ENCODE results near the gene SEMA3E. TPM values are rescaled to one million over a fixed set of nuclear protein-coding genes. Genes with fewer than 3 reads are reported as not detected.
A peak's percentile ranks its signal among the peaks of the same experiment; 100 is the strongest.

The SEMA3E gene
- total and polyA plus RNA-seq, 4 donors, result 1.0 to 23.5 (median 3.1) TPM

GRCh38 chr7:83520726-83521125, 128.2 kb downstream of the SEMA3E start:
- TF ChIP-seq, protein P1, sequence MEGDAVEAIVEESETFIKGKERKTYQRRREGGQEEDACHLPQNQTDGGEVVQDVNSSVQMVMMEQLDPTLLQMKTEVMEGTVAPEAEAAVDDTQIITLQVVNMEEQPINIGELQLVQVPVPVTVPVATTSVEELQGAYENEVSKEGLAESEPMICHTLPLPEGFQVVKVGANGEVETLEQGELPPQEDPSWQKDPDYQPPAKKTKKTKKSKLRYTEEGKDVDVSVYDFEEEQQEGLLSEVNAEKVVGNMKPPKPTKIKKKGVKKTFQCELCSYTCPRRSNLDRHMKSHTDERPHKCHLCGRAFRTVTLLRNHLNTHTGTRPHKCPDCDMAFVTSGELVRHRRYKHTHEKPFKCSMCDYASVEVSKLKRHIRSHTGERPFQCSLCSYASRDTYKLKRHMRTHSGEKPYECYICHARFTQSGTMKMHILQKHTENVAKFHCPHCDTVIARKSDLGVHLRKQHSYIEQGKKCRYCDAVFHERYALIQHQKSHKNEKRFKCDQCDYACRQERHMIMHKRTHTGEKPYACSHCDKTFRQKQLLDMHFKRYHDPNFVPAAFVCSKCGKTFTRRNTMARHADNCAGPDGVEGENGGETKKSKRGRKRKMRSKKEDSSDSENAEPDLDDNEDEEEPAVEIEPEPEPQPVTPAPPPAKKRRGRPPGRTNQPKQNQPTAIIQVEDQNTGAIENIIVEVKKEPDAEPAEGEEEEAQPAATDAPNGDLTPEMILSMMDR (IDR thresholded peaks at IDR 0.05; ENCODE audit: control extremely low read depth, extremely low read depth), result no peak
- Histone ChIP-seq H3K4me3 (no peak overlapping the region), H3K4me1 (ENCODE audit: control insufficient read depth in 5 of 5, insufficient read depth in 5 of 5, low read length in 5 of 5) (peaks cover 0 to 4% (median 0%) of the 10 kb centered on the region in 5 donors), H3K27me3 (ENCODE audit: control insufficient read depth in 3 of 3, insufficient read depth in 3 of 3, low read length in 2 of 3) (no peaks in the 10 kb centered on the region), H3K9ac (ENCODE audit: insufficient read depth in 1 of 2, low read length in 2 of 2) (no peak overlapping the region), H3K27ac (ENCODE audit: low read depth in 1 of 2, low read length in 1 of 2) (no peak overlapping the region), H3K36me3 (ENCODE audit: control insufficient read depth in 4 of 4, insufficient read depth in 4 of 4, low read length in 4 of 4) (no peaks in the 10 kb centered on the region), H3K9me3 (ENCODE audit: control insufficient read depth in 4 of 4, insufficient read depth in 3 of 4, low read length in 3 of 4) (peaks cover 0 to 2% (median 0%) of the 10 kb centered on the region in 4 donors)
- DNase-seq (peak in 2 of 3 donors; percentile 36 to 59), ATAC-seq (ENCODE audit: insufficient read depth, low FRiP score) (no peak)
- WGBS, 2 donors, result 15 to 22% methylated on average over 2 of the region's 2 CpGs

DNA sequence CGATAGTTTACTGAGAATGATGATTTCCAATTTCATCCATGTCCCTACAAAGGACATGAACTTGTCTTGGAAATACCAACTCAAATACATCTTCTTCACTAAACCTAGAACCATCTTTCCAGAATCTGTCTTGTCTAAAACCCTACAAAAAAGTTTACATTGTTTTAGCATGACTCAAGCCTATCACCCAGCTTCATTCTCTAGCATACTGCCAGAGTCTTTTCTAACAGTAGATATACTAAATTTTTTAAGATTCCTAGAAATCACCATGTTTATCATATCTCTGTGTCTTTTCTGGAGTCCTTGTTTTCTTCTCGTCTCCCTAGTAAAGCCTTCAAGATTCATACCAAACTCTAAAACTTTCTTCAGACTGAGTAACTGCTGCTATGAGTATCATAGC, 129.7 kb downstream of the SEMA3E start:
- Histone ChIP-seq H3K4me1 (ENCODE audit: control insufficient read depth in 5 of 5, insufficient read depth in 5 of 5, low read length in 5 of 5) (peaks cover 0 to 4% (median 0%) of the 10 kb centered on the region in 5 donors), H3K9me3 (ENCODE audit: control insufficient read depth in 4 of 4, insufficient read depth in 3 of 4, low read length in 3 of 4) (peaks cover 0 to 2% (median 0%) of the 10 kb centered on the region in 4 donors), H3K36me3 (ENCODE audit: control insufficient read depth in 4 of 4, insufficient read depth in 4 of 4, low read length in 4 of 4) (no peaks in the 10 kb centered on the region), H3K9ac (ENCODE audit: insufficient read depth in 1 of 2, low read length in 2 of 2) (no peak overlapping the region), H3K4me3 (no peak overlapping the region), H3K27me3 (ENCODE audit: control insufficient read depth in 3 of 3, insufficient read depth in 3 of 3, low read length in 2 of 3) (no peaks in the 10 kb centered on the region), H3K27ac (ENCODE audit: low read depth in 1 of 2, low read length in 1 of 2) (no peak overlapping the region)
- DNase-seq, result no peak
- WGBS, 2 donors, result 89 to 99% methylated on average over 2 of the region's 2 CpGs
- no peak for ATAC-seq (ENCODE audit: insufficient read depth, low FRiP score)
- TF ChIP-seq, protein P1 (IDR thresholded peaks at IDR 0.05; ENCODE audit: control extremely low read depth, extremely low read depth), result no peak

DNA sequence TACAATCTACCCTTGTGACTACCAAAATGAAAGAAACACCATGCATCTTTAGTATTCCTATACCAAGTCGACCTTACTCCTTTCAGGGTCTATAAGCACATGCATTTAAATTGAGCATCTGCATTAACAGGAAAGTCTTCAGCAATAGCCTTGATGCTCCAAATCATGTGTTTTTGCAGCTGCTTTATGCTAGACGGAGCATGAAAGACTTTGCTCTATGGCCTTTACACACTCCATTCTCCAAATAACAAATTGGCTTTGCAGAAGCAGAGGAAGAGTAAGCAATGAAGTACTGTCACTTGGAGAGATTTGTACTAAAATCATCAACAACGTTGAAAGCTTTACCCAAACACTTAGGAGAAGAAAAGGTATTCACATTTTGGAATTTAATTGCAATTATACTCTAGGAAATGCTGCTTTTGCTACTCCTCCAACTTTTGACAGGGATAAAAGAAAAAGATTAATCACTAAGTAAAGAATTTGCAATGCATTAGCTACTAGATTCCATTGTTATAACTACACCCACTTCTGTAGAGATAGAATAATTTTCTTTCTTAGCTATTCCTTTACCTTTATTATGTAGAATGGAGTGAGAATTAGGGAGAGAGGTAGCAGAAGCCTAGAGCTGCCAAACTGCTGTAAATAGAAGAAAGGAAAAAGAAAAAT, 131.8 kb downstream of the SEMA3E start:
- no peak for DNase-seq
- peaks cover 0 to 2% (median 0%) of the 10 kb centered on the region in 4 donors for H3K9me3 ChIP-seq (ENCODE audit: control insufficient read depth in 4 of 4, insufficient read depth in 3 of 4, low read length in 3 of 4)
- TF ChIP-seq, protein P1 (IDR thresholded peaks at IDR 0.05; ENCODE audit: control extremely low read depth, extremely low read depth), result no peak
- ATAC-seq (ENCODE audit: insufficient read depth, low FRiP score), result no peak
- no peak overlapping the region for H3K9ac ChIP-seq (ENCODE audit: insufficient read depth in 1 of 2, low read length in 2 of 2)
- no peak overlapping the region for H3K4me3 ChIP-seq
- no peaks in the 10 kb centered on the region for H3K36me3 ChIP-seq (ENCODE audit: control insufficient read depth in 4 of 4, insufficient read depth in 4 of 4, low read length in 4 of 4)
- H3K4me1 ChIP-seq (ENCODE audit: control insufficient read depth in 5 of 5, insufficient read depth in 5 of 5, low read length in 5 of 5), result peaks cover 0 to 4% (median 0%) of the 10 kb centered on the region in 5 donors
- H3K27me3 ChIP-seq (ENCODE audit: control insufficient read depth in 3 of 3, insufficient read depth in 3 of 3, low read length in 2 of 3), result no peaks in the 10 kb centered on the region
- H3K27ac ChIP-seq (ENCODE audit: low read depth in 1 of 2, low read length in 1 of 2), result no peak overlapping the region
- 57 to 63% methylated on average over 3 of the region's 3 CpGs for WGBS, 2 donors

All from lung (tissue), 12 donors.